ENCODE results near the gene SYVN1.

The SYVN1 gene

DNA sequence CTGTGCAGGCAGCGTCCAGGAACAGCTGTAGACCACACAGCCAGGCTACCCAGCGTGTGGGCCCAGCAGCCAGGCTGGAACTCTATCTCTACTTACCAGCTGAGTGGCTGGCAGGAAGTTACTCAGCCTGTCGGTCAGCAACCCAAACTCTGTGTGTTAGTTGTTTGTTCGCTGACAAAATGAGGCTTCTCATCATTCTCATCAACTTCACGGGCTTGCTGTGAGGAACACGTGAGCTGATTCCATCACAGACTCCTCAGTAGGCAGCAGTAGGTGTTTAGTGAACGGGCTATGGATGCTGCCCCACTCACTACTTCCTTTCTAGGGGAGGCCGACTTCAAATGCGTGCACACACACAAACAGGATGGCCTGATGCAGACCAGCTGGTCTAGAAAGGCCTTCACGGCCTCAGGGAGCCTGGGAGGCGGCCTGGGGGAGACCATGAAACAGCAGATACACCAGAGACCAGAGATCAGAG lies 34.9 kb upstream of the SYVN1 start:
- no peaks in the 10 kb centered on the region for H3K9me3 ChIP-seq (ENCODE audit: control insufficient read depth in 2 of 2, low read length in 2 of 2)
- H3K27me3 ChIP-seq (ENCODE audit: control insufficient read depth in 2 of 2, insufficient read depth in 2 of 2, low read length in 2 of 2), result no peaks in the 10 kb centered on the region
- no peak overlapping the region for H3K4me3 ChIP-seq (ENCODE audit: low read length in 2 of 2)
- H3K9ac ChIP-seq (ENCODE audit: low read depth in 1 of 2, low read length in 2 of 2), result no peak overlapping the region
- no peaks in the 10 kb centered on the region for H3K36me3 ChIP-seq (ENCODE audit: control insufficient read depth in 2 of 2, insufficient read depth in 2 of 2, low read length in 2 of 2)
- peaks cover 7% of the 10 kb centered on the region in 2 donors for H3K4me1 ChIP-seq (ENCODE audit: control insufficient read depth in 2 of 2, insufficient read depth in 2 of 2, low read length in 2 of 2)
- H3K27ac ChIP-seq (ENCODE audit: low read depth in 2 of 2, low read length in 2 of 2), result no peak overlapping the region

DNA sequence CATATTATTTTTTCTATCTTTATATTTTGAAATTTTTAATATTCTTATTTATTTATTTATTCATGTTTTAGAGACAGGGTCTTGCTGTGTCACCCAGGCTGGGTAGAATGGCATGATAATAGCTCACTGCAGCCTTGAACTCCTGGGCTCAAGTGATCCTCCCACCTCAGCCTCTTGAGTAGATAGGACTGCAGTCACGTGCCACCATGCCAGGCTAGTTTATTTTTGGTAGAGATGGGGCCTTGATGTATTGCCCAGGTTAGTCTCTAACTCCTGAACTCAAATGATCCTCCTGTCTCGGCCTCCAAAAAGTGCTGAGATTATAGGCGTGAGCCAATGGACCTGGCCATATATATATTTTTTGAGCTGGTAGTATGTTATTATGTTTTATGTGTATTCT lies 33.3 kb upstream of the SYVN1 start:
- Histone ChIP-seq H3K27ac (ENCODE audit: low read depth in 2 of 2, low read length in 2 of 2) (no peak overlapping the region), H3K36me3 (ENCODE audit: control insufficient read depth in 2 of 2, insufficient read depth in 2 of 2, low read length in 2 of 2) (no peaks in the 10 kb centered on the region), H3K4me3 (ENCODE audit: low read length in 2 of 2) (no peak overlapping the region), H3K27me3 (ENCODE audit: control insufficient read depth in 2 of 2, insufficient read depth in 2 of 2, low read length in 2 of 2) (no peaks in the 10 kb centered on the region), H3K9ac (ENCODE audit: low read depth in 1 of 2, low read length in 2 of 2) (no peak overlapping the region), H3K9me3 (ENCODE audit: control insufficient read depth in 2 of 2, low read length in 2 of 2) (no peaks in the 10 kb centered on the region), H3K4me1 (ENCODE audit: control insufficient read depth in 2 of 2, insufficient read depth in 2 of 2, low read length in 2 of 2) (peaks cover 7% of the 10 kb centered on the region in 2 donors)

GRCh38 chr11:65166893-65167292 lies 32.6 kb upstream of the SYVN1 start:
- Histone ChIP-seq H3K9me3 (ENCODE audit: control insufficient read depth in 2 of 2, low read length in 2 of 2) (no peaks in the 10 kb centered on the region), H3K27ac (ENCODE audit: low read depth in 2 of 2, low read length in 2 of 2) (no peak overlapping the region), H3K9ac (ENCODE audit: low read depth in 1 of 2, low read length in 2 of 2) (peak overlapping the region in 1 of 2 donors; percentile 66), H3K36me3 (ENCODE audit: control insufficient read depth in 2 of 2, insufficient read depth in 2 of 2, low read length in 2 of 2) (no peaks in the 10 kb centered on the region), H3K4me3 (ENCODE audit: low read length in 2 of 2) (peak overlapping the region; percentile 46 to 60), H3K4me1 (ENCODE audit: control insufficient read depth in 2 of 2, insufficient read depth in 2 of 2, low read length in 2 of 2) (peaks cover 7% of the 10 kb centered on the region in 2 donors), H3K27me3 (ENCODE audit: control insufficient read depth in 2 of 2, insufficient read depth in 2 of 2, low read length in 2 of 2) (no peaks in the 10 kb centered on the region)

DNA sequence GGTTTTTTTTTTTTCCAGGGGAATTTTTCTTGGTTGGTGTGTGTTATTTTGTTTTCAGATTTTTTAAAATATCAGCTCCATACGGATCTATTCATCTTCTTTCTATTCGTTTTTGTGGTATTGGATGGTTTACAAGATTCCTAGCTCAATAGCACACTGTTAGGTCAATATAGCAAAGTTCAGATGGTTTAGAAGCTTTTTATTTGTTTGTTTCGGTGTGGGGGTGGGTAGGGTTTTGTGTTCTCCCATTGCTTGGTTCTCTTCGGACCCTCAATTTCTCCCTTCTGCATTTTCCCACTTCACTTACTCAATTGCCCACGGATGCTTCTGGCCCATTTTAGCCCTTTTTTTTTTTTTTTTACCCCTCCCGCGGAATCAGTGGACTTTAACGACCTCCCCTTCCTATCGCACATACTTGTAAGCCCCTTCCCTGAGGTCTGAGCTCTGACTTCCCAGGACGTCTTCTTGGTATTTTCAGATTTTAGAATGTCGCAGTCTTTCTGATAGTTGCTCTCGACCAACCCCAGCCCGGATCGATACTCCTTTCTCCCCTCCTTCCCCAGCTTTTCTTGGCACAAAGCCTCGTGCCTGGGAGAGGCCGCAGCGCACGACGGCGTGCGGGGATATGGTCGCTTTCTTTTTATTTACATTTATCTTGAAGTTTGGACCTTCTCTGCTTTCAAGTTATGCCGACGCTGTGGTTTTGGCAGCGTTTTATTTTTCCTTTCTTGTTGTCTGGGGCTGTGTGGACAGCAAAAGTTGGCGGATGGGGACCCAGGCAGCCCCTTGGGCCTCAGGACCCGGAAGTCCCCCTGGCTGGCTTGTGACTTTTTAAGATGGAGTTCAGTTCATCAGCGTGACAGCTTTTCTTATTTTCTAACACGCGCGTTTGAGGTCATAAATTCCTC lies 31.3 kb upstream of the SYVN1 start:
- Histone ChIP-seq H3K9ac (ENCODE audit: low read depth in 1 of 2, low read length in 2 of 2) (peak overlapping the region; percentile 66 to 72), H3K9me3 (ENCODE audit: control insufficient read depth in 2 of 2, low read length in 2 of 2) (no peaks in the 10 kb centered on the region), H3K4me1 (ENCODE audit: control insufficient read depth in 2 of 2, insufficient read depth in 2 of 2, low read length in 2 of 2) (peaks cover 7% of the 10 kb centered on the region in 2 donors), H3K36me3 (ENCODE audit: control insufficient read depth in 2 of 2, insufficient read depth in 2 of 2, low read length in 2 of 2) (no peaks in the 10 kb centered on the region), H3K27me3 (ENCODE audit: control insufficient read depth in 2 of 2, insufficient read depth in 2 of 2, low read length in 2 of 2) (no peaks in the 10 kb centered on the region), H3K4me3 (ENCODE audit: low read length in 2 of 2) (peak overlapping the region; percentile 50 to 71), H3K27ac (ENCODE audit: low read depth in 2 of 2, low read length in 2 of 2) (peak overlapping the region; percentile 50 to 61)

DNA sequence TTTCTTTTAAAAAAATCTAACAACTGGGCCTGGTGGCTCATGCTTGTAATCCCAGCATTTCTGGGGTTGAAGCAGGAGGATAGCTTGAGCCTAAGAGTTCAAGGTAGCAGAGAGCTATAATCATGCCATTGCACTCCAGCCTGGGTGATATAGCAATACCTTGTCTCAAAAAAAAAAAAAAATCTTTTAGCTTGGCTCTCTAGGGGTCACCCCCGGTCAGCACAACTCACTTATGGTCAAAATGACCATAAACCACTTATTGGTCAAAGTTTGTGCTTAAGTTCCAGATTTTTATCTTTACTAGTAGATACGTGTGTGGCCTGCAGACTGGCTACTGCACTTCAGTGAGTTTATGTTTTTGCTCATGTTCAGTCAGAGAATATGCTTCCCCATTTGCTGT lies 29.4 kb upstream of the SYVN1 start:
- Histone ChIP-seq H3K4me1 (ENCODE audit: control insufficient read depth in 2 of 2, insufficient read depth in 2 of 2, low read length in 2 of 2) (peaks cover 7% of the 10 kb centered on the region in 2 donors), H3K27me3 (ENCODE audit: control insufficient read depth in 2 of 2, insufficient read depth in 2 of 2, low read length in 2 of 2) (no peaks in the 10 kb centered on the region), H3K4me3 (ENCODE audit: low read length in 2 of 2) (no peak overlapping the region), H3K9me3 (ENCODE audit: control insufficient read depth in 2 of 2, low read length in 2 of 2) (no peaks in the 10 kb centered on the region), H3K36me3 (ENCODE audit: control insufficient read depth in 2 of 2, insufficient read depth in 2 of 2, low read length in 2 of 2) (no peaks in the 10 kb centered on the region), H3K27ac (ENCODE audit: low read depth in 2 of 2, low read length in 2 of 2) (no peak overlapping the region), H3K9ac (ENCODE audit: low read depth in 1 of 2, low read length in 2 of 2) (no peak overlapping the region)

DNA sequence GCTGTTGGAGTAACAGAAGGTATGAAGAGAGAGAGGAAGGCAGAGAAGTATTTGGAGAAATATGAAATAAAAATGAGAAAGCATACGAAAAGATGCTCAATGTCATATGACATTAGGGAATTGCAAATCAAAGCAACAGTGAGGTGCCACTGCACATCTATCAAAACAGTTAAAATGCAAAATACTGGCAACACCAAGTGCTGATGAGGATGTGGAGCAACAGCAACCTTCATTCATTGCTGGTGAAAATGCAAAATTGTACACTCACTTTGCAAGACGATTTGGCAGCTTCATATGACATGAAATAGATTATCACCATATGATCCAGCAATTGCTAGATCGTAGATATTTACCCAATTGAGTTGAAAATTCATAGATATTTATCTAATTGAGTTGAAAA lies 26.3 kb upstream of the SYVN1 start:
- Histone ChIP-seq H3K9me3 (ENCODE audit: control insufficient read depth in 2 of 2, low read length in 2 of 2) (no peaks in the 10 kb centered on the region), H3K27ac (ENCODE audit: low read depth in 2 of 2, low read length in 2 of 2) (no peak overlapping the region), H3K36me3 (ENCODE audit: control insufficient read depth in 2 of 2, insufficient read depth in 2 of 2, low read length in 2 of 2) (no peaks in the 10 kb centered on the region), H3K9ac (ENCODE audit: low read depth in 1 of 2, low read length in 2 of 2) (no peak overlapping the region), H3K4me1 (ENCODE audit: control insufficient read depth in 2 of 2, insufficient read depth in 2 of 2, low read length in 2 of 2) (peaks cover 2 to 3% of the 10 kb centered on the region in 2 donors), H3K4me3 (ENCODE audit: low read length in 2 of 2) (no peak overlapping the region), H3K27me3 (ENCODE audit: control insufficient read depth in 2 of 2, insufficient read depth in 2 of 2, low read length in 2 of 2) (no peaks in the 10 kb centered on the region)

DNA sequence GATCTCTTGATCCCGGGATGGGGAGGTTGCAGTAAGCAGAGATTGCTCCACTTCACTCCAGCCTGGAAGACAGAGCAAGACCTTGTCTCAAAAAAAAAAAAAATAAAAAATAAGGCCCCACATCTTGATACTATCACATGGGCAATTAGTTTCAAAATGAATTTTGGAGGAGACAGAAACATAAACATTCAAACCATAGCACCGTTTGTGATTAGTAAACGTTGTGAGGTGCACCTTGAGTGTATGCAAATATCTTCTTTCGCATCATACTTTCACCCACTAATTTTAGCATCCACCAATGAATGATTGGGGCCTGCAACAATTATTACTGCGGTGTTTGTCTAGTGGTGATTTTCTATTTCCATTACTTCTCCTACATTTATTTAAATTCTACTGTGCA lies 24.7 kb upstream of the SYVN1 start:
- Histone ChIP-seq H3K27ac (ENCODE audit: low read depth in 2 of 2, low read length in 2 of 2) (no peak overlapping the region), H3K4me3 (ENCODE audit: low read length in 2 of 2) (no peak overlapping the region), H3K27me3 (ENCODE audit: control insufficient read depth in 2 of 2, insufficient read depth in 2 of 2, low read length in 2 of 2) (no peaks in the 10 kb centered on the region), H3K9me3 (ENCODE audit: control insufficient read depth in 2 of 2, low read length in 2 of 2) (no peaks in the 10 kb centered on the region), H3K4me1 (ENCODE audit: control insufficient read depth in 2 of 2, insufficient read depth in 2 of 2, low read length in 2 of 2) (no peaks in the 10 kb centered on the region), H3K36me3 (ENCODE audit: control insufficient read depth in 2 of 2, insufficient read depth in 2 of 2, low read length in 2 of 2) (no peaks in the 10 kb centered on the region), H3K9ac (ENCODE audit: low read depth in 1 of 2, low read length in 2 of 2) (no peak overlapping the region)

DNA sequence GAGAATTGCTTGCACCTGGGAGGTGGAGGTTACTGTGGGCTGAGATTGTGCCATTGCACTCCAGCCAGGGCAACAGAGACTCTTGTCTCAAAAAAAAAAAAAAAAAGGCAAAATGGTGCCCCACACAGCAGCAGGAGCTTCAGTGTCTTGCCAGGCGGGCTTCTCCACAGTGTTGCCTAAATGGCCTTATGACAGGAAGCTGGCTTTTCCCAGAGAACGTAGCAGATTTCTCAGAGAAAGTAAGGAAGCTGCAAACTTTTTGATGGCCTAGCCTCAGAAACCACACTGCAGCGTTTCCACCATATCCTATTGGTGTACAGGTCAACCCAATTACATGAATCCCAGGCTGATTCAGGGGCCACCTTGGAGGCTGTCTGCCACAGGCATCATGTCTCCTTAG lies 23.0 kb upstream of the SYVN1 start:
- no peaks in the 10 kb centered on the region for H3K27me3 ChIP-seq (ENCODE audit: control insufficient read depth in 2 of 2, insufficient read depth in 2 of 2, low read length in 2 of 2)
- H3K9me3 ChIP-seq (ENCODE audit: control insufficient read depth in 2 of 2, low read length in 2 of 2), result no peaks in the 10 kb centered on the region
- no peak overlapping the region for H3K27ac ChIP-seq (ENCODE audit: low read depth in 2 of 2, low read length in 2 of 2)
- no peak overlapping the region for H3K4me3 ChIP-seq (ENCODE audit: low read length in 2 of 2)
- H3K36me3 ChIP-seq (ENCODE audit: control insufficient read depth in 2 of 2, insufficient read depth in 2 of 2, low read length in 2 of 2), result no peaks in the 10 kb centered on the region
- no peak overlapping the region for H3K9ac ChIP-seq (ENCODE audit: low read depth in 1 of 2, low read length in 2 of 2)
- no peaks in the 10 kb centered on the region for H3K4me1 ChIP-seq (ENCODE audit: control insufficient read depth in 2 of 2, insufficient read depth in 2 of 2, low read length in 2 of 2)

DNA sequence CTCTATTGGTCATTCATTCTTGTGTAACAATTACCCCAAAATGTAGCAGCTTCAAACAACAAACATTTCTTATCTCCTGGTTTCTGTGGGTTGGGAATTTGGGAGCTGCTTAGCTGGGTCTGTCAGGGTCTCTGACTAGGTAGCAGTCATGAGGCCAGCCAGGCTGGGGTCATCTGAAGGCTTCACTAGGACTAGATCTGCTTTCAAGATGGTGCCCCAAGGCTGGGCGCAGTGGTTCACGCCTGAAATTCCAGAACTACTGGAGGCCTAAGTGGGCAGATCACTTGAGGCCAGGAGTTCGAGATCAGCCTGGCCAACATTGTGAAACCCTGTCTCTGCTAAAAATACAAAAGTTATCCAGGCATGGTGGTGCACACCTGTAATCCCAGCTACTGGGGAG lies 22.6 kb upstream of the SYVN1 start:
- Histone ChIP-seq H3K9ac (ENCODE audit: low read depth in 1 of 2, low read length in 2 of 2) (no peak overlapping the region), H3K4me1 (ENCODE audit: control insufficient read depth in 2 of 2, insufficient read depth in 2 of 2, low read length in 2 of 2) (no peaks in the 10 kb centered on the region), H3K27me3 (ENCODE audit: control insufficient read depth in 2 of 2, insufficient read depth in 2 of 2, low read length in 2 of 2) (no peaks in the 10 kb centered on the region), H3K27ac (ENCODE audit: low read depth in 2 of 2, low read length in 2 of 2) (no peak overlapping the region), H3K4me3 (ENCODE audit: low read length in 2 of 2) (no peak overlapping the region), H3K9me3 (ENCODE audit: control insufficient read depth in 2 of 2, low read length in 2 of 2) (no peaks in the 10 kb centered on the region), H3K36me3 (ENCODE audit: control insufficient read depth in 2 of 2, insufficient read depth in 2 of 2, low read length in 2 of 2) (no peaks in the 10 kb centered on the region)

- Histone ChIP-seq H3K9ac (ENCODE audit: low read depth in 1 of 2, low read length in 2 of 2) (no peak overlapping the region), H3K36me3 (ENCODE audit: control insufficient read depth in 2 of 2, insufficient read depth in 2 of 2, low read length in 2 of 2) (no peaks in the 10 kb centered on the region), H3K4me1 (ENCODE audit: control insufficient read depth in 2 of 2, insufficient read depth in 2 of 2, low read length in 2 of 2) (no peaks in the 10 kb centered on the region), H3K9me3 (ENCODE audit: control insufficient read depth in 2 of 2, low read length in 2 of 2) (no peaks in the 10 kb centered on the region), H3K27me3 (ENCODE audit: control insufficient read depth in 2 of 2, insufficient read depth in 2 of 2, low read length in 2 of 2) (no peaks in the 10 kb centered on the region), H3K4me3 (ENCODE audit: low read length in 2 of 2) (no peak overlapping the region), H3K27ac (ENCODE audit: low read depth in 2 of 2, low read length in 2 of 2) (no peak overlapping the region)
Measured at GRCh38 chr11:65156256-65156655, 21.9 kb upstream of the SYVN1 start.
